ENCODE measurements around the gene MINDY3.

The MINDY3 gene

DNA sequence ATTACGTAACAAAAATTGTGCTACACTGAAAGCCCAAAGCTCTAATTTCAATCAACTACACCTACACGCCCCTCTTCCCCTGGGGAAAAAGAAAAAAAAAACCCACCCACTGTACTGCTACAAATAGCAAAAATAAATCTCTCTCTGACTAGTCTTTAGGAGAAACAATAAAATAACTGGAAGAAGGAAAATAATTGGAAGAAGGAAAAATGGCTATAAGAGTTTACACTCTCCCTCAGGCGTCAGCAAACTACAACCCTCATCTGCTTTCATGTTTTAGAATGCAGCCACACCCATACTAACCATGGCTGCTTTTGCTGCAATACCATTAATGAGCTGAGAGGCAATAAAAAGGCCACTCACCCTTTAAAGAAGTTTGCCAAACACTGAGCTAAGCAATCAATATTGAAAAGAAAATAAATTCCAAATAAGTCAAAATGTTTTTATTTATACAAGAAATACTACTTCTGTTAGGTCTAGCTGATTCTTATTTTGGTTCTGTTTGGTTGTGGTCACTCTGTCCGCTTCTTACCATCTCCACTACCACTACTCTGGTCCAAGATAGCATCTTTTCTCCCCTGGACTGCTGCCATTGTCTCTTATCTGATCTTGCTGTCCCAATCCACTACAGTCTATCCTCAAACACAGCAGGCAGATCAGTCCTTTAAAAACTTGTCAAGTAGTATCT is 3.8 kb downstream of the MINDY3 start (continued):
- TF ChIP-seq, protein P1, sequence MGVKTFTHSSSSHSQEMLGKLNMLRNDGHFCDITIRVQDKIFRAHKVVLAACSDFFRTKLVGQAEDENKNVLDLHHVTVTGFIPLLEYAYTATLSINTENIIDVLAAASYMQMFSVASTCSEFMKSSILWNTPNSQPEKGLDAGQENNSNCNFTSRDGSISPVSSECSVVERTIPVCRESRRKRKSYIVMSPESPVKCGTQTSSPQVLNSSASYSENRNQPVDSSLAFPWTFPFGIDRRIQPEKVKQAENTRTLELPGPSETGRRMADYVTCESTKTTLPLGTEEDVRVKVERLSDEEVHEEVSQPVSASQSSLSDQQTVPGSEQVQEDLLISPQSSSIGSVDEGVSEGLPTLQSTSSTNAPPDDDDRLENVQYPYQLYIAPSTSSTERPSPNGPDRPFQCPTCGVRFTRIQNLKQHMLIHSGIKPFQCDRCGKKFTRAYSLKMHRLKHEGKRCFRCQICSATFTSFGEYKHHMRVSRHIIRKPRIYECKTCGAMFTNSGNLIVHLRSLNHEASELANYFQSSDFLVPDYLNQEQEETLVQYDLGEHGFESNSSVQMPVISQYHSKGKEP (tag by site-specific recombination; IDR thresholded peaks at IDR 0.05), result peak; percentile 96
- TF ChIP-seq SCRT2 (tag by site-specific recombination; IDR thresholded peaks at IDR 0.05), result no peak
- peak; percentile 84 for TF ChIP-seq ZBTB17 (tag by site-specific recombination; IDR thresholded peaks at IDR 0.05)
- TF ChIP-seq, protein P2, sequence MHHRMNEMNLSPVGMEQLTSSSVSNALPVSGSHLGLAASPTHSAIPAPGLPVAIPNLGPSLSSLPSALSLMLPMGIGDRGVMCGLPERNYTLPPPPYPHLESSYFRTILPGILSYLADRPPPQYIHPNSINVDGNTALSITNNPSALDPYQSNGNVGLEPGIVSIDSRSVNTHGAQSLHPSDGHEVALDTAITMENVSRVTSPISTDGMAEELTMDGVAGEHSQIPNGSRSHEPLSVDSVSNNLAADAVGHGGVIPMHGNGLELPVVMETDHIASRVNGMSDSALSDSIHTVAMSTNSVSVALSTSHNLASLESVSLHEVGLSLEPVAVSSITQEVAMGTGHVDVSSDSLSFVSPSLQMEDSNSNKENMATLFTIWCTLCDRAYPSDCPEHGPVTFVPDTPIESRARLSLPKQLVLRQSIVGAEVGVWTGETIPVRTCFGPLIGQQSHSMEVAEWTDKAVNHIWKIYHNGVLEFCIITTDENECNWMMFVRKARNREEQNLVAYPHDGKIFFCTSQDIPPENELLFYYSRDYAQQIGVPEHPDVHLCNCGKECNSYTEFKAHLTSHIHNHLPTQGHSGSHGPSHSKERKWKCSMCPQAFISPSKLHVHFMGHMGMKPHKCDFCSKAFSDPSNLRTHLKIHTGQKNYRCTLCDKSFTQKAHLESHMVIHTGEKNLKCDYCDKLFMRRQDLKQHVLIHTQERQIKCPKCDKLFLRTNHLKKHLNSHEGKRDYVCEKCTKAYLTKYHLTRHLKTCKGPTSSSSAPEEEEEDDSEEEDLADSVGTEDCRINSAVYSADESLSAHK (tag by site-specific recombination; IDR thresholded peaks at IDR 0.05), result peak; percentile 56
- TF ChIP-seq ZNF341 (tag by site-specific recombination; IDR thresholded peaks at IDR 0.05; ENCODE audit: low read depth), result no peak
- no peak for TF ChIP-seq ZFP3 (tag by site-specific recombination; IDR thresholded peaks at IDR 0.05; ENCODE audit: low read depth)
- peak; percentile 32; the same call in 1 of the 2 replicates for TF ChIP-seq SP2 (tag by site-specific recombination; IDR thresholded peaks at IDR 0.05)
- TF ChIP-seq, protein P3, sequence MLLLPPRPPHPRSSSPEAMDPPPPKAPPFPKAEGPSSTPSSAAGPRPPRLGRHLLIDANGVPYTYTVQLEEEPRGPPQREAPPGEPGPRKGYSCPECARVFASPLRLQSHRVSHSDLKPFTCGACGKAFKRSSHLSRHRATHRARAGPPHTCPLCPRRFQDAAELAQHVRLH (tag by site-specific recombination; IDR thresholded peaks at IDR 0.05), result peak; percentile 56
- peak; percentile 95 for TF ChIP-seq FEZF1 (tag by site-specific recombination; IDR thresholded peaks at IDR 0.05)
- TF ChIP-seq IKZF3 (tag by site-specific recombination; IDR thresholded peaks at IDR 0.05), result peak; percentile 14
- TF ChIP-seq ZSCAN16 (tag by site-specific recombination; IDR thresholded peaks at IDR 0.05), result peak; percentile 64
- TF ChIP-seq, protein P4, sequence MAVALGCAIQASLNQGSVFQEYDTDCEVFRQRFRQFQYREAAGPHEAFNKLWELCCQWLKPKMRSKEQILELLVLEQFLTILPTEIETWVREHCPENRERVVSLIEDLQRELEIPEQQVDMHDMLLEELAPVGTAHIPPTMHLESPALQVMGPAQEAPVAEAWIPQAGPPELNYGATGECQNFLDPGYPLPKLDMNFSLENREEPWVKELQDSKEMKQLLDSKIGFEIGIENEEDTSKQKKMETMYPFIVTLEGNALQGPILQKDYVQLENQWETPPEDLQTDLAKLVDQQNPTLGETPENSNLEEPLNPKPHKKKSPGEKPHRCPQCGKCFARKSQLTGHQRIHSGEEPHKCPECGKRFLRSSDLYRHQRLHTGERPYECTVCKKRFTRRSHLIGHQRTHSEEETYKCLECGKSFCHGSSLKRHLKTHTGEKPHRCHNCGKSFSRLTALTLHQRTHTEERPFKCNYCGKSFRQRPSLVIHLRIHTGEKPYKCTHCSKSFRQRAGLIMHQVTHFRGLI (tag by site-specific recombination; IDR thresholded peaks at IDR 0.05), result no peak
- TF ChIP-seq, protein P5, sequence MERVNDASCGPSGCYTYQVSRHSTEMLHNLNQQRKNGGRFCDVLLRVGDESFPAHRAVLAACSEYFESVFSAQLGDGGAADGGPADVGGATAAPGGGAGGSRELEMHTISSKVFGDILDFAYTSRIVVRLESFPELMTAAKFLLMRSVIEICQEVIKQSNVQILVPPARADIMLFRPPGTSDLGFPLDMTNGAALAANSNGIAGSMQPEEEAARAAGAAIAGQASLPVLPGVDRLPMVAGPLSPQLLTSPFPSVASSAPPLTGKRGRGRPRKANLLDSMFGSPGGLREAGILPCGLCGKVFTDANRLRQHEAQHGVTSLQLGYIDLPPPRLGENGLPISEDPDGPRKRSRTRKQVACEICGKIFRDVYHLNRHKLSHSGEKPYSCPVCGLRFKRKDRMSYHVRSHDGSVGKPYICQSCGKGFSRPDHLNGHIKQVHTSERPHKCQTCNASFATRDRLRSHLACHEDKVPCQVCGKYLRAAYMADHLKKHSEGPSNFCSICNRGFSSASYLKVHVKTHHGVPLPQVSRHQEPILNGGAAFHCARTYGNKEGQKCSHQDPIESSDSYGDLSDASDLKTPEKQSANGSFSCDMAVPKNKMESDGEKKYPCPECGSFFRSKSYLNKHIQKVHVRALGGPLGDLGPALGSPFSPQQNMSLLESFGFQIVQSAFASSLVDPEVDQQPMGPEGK (tag by site-specific recombination; IDR thresholded peaks at IDR 0.05), result peak; percentile 37; the same call in 1 of the 2 replicates
- TF ChIP-seq ZNF423 (tag by site-specific recombination; IDR thresholded peaks at IDR 0.05), result peak; percentile 42; the same call in 1 of the 2 replicates
- TF ChIP-seq ZNF292 (tag by site-specific recombination; IDR thresholded peaks at IDR 0.05; ENCODE audit: borderline replicate concordance, low read depth), result no peak
- TF ChIP-seq, protein P6, sequence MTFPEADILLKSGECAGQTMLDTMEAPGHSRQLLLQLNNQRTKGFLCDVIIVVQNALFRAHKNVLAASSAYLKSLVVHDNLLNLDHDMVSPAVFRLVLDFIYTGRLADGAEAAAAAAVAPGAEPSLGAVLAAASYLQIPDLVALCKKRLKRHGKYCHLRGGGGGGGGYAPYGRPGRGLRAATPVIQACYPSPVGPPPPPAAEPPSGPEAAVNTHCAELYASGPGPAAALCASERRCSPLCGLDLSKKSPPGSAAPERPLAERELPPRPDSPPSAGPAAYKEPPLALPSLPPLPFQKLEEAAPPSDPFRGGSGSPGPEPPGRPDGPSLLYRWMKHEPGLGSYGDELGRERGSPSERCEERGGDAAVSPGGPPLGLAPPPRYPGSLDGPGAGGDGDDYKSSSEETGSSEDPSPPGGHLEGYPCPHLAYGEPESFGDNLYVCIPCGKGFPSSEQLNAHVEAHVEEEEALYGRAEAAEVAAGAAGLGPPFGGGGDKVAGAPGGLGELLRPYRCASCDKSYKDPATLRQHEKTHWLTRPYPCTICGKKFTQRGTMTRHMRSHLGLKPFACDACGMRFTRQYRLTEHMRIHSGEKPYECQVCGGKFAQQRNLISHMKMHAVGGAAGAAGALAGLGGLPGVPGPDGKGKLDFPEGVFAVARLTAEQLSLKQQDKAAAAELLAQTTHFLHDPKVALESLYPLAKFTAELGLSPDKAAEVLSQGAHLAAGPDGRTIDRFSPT (tag by site-specific recombination; IDR thresholded peaks at IDR 0.05), result 0 out of 2 replicates have a peak, but pooled peaks have one; percentile 52
- TF ChIP-seq ZNF548 (tag by site-specific recombination; IDR thresholded peaks at IDR 0.05), result no peak
- TF ChIP-seq ZNF223 (tag by site-specific recombination; IDR thresholded peaks at IDR 0.05), result no peak
- TF ChIP-seq ZNF561 (tag by site-specific recombination; IDR thresholded peaks at IDR 0.05; ENCODE audit: borderline replicate concordance), result peak; percentile 17; the same call in 1 of the 2 replicates
- peak; percentile 94 for TF ChIP-seq KLF10 (tag by site-specific recombination; IDR thresholded peaks at IDR 0.05)
- TF ChIP-seq ZNF777 (tag by site-specific recombination; IDR thresholded peaks at IDR 0.05; ENCODE audit: borderline replicate concordance), result no peak
- no peak for TF ChIP-seq ZNF211 (tag by site-specific recombination; IDR thresholded peaks at IDR 0.05; ENCODE audit: low read depth)
- TF ChIP-seq KLF7 (tag by site-specific recombination; IDR thresholded peaks at IDR 0.05; ENCODE audit: borderline replicate concordance), result peak; percentile 97
- TF ChIP-seq HOXD13 (CRISPR knock-in tag; IDR thresholded peaks at IDR 0.05; ENCODE audit: borderline replicate concordance), result no peak
- TF ChIP-seq ZNF24 (tag by site-specific recombination; IDR thresholded peaks at IDR 0.05), result 0 out of 2 replicates have a peak, but pooled peaks have one; percentile 9
- TF ChIP-seq, protein P7, sequence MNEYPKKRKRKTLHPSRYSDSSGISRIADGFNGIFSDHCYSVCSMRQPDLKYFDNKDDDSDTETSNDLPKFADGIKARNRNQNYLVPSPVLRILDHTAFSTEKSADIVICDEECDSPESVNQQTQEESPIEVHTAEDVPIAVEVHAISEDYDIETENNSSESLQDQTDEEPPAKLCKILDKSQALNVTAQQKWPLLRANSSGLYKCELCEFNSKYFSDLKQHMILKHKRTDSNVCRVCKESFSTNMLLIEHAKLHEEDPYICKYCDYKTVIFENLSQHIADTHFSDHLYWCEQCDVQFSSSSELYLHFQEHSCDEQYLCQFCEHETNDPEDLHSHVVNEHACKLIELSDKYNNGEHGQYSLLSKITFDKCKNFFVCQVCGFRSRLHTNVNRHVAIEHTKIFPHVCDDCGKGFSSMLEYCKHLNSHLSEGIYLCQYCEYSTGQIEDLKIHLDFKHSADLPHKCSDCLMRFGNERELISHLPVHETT (tag by site-specific recombination; IDR thresholded peaks at IDR 0.05), result no peak; the same call in none of the 2 replicates
- TF ChIP-seq ZBTB20 (tag by site-specific recombination; IDR thresholded peaks at IDR 0.05), result no peak
- no peak for TF ChIP-seq ZNF530 (tag by site-specific recombination; IDR thresholded peaks at IDR 0.05; ENCODE audit: low read depth)

Data from HEK293 (cell line).